Measurements from ENCODE around the gene GINM1. TPM values are rescaled to one million over a fixed set of nuclear protein-coding genes. Genes with fewer than 3 reads are reported as not detected.

GINM1 gene
- total and polyA plus RNA-seq, 9 of the 15 experiments (the other 6 are each of a cell fraction or from before 2014, with no cell fraction given) = 5.0 to 19.3 (median 14.2) TPM

- TF ChIP-seq ZNF407 (IDR thresholded peaks at IDR 0.05; ENCODE audit: low read depth) (no peak), RNF219 (CRISPR knock-in tag; IDR thresholded peaks at IDR 0.05) (no peak), WHSC1 (IDR thresholded peaks at IDR 0.05; ENCODE audit: low read length) (no peak), ZNF699 (CRISPR knock-in tag; IDR thresholded peaks at IDR 0.05; ENCODE audit: insufficient replicate concordance) (no peak), POLR2A (conservative IDR thresholded peaks at IDR 0.05) (no peak), HDAC8 (tag; IDR thresholded peaks at IDR 0.05) (no peak), ZMIZ1 (IDR thresholded peaks at IDR 0.05; ENCODE audit: low read depth in 2 of 2, low read length in 2 of 2) (peak in 1 of 2 experiments; percentile 30; a peak in 1 of 4 replicates), NCOA6 (IDR thresholded peaks at IDR 0.05) (no peak), PKNOX1 (IDR thresholded peaks at IDR 0.05) (peak; percentile 62), CXXC5 (CRISPR knock-in tag; IDR thresholded peaks at IDR 0.05) (peak; percentile 47; the same call in 1 of the 2 replicates), ZNF133 (CRISPR knock-in tag; IDR thresholded peaks at IDR 0.05) (no peak)
These were observed at the start of gene GINM1 (continued) for GRCh38 chr6:149565527-149566409.

Data from K562 (cell line).